ENCODE measurements around the gene CORO6.

DNA sequence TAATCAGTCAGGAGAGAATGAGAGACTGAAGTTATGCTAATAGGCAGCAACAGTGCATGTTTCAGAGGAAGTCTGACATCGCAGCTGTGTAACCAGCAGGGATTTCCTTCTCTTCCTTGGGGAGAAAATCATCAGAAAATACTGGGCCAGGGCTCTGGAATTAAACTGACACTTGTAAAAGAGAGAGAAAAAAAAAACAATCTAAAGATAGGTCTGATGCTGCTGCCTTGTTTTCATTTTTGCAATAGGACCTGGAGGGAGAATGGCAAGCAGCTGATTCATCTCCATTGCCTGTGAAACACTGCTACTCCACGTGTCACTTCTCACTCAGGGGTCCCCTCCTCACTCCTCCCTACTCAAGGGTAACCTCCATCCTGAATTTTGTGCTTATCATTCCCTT is 17.7 kb upstream of the CORO6 start:
- TF ChIP-seq EZH2 (IDR thresholded peaks at IDR 0.05; ENCODE audit: insufficient read depth, poor library complexity, severe bottlenecking), result no peak
- no peak for TF ChIP-seq EZH2phosphoT487 (IDR thresholded peaks at IDR 0.05; ENCODE audit: insufficient read depth, low read depth)

All from GM23248 (cell line).